Tibial nerve (tissue), 3 donors: ENCODE data around the gene DPP10.

Source experiments
- CTCF ChIP-seq, 5 experiments: fragments of 200-600 bp in 3 of 5; fragments of 450-650 bp in 2 of 5; sonication (generic) in 3 of 5; IDR thresholded peaks; one replicate each; pipeline ENCODE4 v1.5.1; 2016 to 2019; ENCODE audit warnings: antibody characterized with exemption in 5 of 5, mild to moderate bottlenecking in 3 of 5, moderate library complexity in 2 of 5
- POLR2A ChIP-seq, 2 donors: fragments of 450-650 bp; IDR thresholded peaks; one replicate each; pipeline ENCODE4 v1.6.1; 2017; ENCODE audit warnings: antibody characterized with exemption in 2 of 2, mild to moderate bottlenecking in 2 of 2, moderate library complexity in 2 of 2

DNA sequence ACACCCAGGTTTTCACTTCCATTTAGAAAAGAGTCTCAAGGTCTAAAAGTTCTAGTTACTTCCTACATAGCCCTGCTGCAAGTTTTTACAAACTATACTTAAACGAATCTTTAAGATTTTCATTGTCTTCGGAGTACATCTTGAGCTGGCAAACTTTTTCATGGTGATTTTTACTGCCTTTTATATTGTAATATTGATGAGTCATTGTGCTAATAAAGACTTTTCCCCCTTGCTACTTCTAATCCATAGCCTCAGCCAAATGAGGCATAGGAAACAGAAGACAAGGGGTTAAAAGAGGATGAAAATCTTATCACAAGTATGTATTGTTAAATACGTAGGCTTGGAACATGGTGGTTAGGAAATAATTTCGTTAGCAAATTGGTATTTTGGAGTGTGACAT is 4.1 kb downstream of the DPP10 start:
- TF ChIP-seq CTCF (IDR thresholded peaks at IDR 0.05) = no peak
- no peak for TF ChIP-seq POLR2A (IDR thresholded peaks at IDR 0.05)
